Measurements from ENCODE around the gene BCKDK. TPM values are rescaled to one million over a fixed set of nuclear protein-coding genes. Genes with fewer than 3 reads are reported as not detected.

Gene BCKDK
- total and polyA plus RNA-seq, 12 donors, result 27.0 to 181 (median 80.1) TPM

DNA sequence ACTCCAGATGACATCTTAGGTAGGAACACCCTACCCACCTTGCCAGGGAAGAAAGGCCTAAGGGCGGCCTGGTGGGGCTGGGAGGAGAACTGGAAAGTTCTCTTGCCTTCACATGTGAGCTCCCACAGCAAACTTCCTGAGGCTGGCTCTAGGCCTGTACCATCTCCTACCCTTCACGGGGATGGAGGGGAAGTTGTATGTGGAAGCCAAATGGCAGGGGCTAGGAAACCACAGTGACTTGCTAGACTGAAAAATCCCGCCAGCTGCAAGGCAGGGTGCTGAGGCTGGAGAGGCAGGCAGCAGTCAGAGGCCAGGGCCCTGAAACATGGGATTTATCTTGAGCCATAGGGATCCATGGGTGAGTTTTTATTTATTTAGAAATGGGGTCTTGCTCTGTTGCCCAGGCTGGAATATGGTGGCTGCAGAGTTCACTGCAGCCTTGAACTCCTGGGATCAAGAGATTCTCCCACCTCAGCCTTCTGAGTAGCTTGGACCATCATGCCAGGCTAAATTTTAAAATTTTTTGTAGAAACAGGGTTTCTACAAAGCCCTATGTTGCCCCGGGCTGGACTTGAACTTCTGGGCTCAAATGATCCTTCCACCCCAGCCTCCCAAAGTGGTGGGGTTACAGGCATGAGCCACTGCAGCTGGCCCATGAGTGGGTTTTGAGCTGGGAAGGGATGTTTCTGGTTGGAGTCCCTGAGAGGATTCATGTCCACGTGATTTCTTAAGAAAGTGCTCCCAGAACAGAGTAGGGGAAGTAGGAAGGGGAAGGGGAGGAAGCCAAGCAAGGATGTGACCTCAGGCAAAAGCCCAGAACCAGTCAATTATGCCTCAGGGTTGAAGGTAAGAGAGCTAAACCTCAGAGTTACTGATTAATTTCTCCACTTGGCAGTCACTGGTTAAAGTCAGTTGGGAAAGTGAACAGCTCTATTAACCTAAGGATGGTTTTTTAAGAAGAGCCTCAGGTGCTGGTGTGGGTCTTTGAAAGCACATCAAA lies 5.2 kb downstream of the BCKDK start:
- Histone ChIP-seq H3K4me3 (no peak overlapping the region), H3K9me3 (replicated peaks in 1 of 3) (no peaks in the 10 kb centered on the region), H3K4me1 (replicated peaks in 1 of 2) (peaks cover 38% of the 10 kb centered on the region in 2 donors), H3K36me3 (replicated peaks in 1 of 2) (peaks cover 0 to 38% of the 10 kb centered on the region in 2 donors), H3K27me3 (no peaks in the 10 kb centered on the region), H3K27ac (peak overlapping the region; percentile 57 to 86 (median 81))
- peak in 3 of 7 donors; percentile 40 to 51 (median 49) for DNase-seq
- intact Hi-C loops (cut with DNase I), result no loop called here
- TF ChIP-seq, protein P1, sequence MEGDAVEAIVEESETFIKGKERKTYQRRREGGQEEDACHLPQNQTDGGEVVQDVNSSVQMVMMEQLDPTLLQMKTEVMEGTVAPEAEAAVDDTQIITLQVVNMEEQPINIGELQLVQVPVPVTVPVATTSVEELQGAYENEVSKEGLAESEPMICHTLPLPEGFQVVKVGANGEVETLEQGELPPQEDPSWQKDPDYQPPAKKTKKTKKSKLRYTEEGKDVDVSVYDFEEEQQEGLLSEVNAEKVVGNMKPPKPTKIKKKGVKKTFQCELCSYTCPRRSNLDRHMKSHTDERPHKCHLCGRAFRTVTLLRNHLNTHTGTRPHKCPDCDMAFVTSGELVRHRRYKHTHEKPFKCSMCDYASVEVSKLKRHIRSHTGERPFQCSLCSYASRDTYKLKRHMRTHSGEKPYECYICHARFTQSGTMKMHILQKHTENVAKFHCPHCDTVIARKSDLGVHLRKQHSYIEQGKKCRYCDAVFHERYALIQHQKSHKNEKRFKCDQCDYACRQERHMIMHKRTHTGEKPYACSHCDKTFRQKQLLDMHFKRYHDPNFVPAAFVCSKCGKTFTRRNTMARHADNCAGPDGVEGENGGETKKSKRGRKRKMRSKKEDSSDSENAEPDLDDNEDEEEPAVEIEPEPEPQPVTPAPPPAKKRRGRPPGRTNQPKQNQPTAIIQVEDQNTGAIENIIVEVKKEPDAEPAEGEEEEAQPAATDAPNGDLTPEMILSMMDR (IDR thresholded peaks at IDR 0.05), result no peak
- TF ChIP-seq POLR2A (IDR thresholded peaks at IDR 0.05), result no peak
- WGBS, 4 donors, result 59 to 67% (median 63%) methylated on average over 5 of the region's 5 CpGs

DNA sequence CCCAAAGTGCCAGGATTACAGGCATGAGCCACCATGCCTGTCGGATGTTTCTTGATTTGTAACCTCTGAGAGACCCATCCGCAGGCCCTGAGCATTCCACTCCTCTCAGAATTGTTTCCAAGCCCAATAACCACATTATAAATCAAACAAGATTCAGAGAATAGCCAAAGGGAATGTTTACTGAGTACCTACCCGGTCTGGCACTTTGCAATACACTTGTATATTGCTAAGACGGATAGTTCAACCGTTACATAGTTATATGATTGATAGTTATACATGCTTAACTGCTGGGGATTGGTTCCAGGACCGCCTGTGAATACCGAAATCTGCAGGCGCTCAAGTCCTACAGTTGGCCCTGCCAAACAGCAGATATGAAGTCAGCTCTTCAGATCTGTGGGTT lies 6.3 kb downstream of the BCKDK start:
- TF ChIP-seq, protein P1 (IDR thresholded peaks at IDR 0.05), result no peak
- TF ChIP-seq POLR2A (IDR thresholded peaks at IDR 0.05), result no peak
- Histone ChIP-seq H3K36me3 (replicated peaks in 1 of 2) (peaks cover 0 to 35% of the 10 kb centered on the region in 2 donors), H3K4me1 (replicated peaks in 1 of 2) (peaks cover 38 to 40% of the 10 kb centered on the region in 2 donors), H3K4me3 (no peak overlapping the region), H3K9me3 (replicated peaks in 1 of 3) (no peaks in the 10 kb centered on the region), H3K27me3 (no peaks in the 10 kb centered on the region), H3K27ac (peak overlapping the region in 3 of 5 donors; percentile 69 to 86 (median 83))
- WGBS, 4 donors, result 81 to 89% (median 85%) methylated on average over 8 of the region's 8 CpGs
- intact Hi-C loops (cut with DNase I), result no loop called here
- no peak for DNase-seq

DNA sequence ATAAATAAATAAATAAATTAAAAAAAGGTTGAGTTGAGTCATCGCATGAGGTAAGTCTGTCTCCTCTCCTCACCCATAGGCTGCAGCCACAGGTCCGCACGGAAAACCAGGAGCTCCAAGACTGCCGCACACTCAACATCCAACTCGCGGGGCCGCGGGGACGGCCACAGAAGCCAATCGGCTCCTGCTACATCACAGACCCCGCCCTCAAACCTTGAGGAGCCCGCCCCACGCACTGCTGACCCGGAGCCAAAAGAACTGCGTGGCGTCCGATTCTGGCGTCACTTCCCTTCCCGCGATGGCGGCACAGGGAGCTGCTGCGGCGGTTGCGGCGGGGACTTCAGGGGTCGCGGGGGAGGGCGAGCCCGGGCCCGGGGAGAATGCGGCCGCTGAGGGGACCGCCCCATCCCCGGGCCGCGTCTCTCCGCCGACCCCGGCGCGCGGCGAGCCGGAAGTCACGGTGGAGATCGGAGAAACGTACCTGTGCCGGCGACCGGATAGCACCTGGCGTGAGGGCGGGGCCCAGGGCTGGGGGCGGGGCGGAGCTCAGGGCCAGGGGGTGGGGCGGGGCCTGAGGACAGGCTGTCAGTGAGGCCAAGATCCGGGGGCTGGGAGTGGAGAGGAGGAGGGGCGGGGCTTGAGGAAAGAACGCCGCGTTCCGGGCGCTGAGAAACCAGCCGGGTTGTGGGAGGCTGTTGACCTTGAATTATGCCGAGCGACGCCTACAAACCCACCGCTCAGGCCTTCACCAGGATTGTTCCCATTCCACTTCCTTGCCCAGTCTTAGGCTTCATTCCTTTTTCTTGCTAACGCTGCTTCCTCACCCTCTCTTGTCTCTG lies 9.4 kb downstream of the BCKDK start, which contains the start of gene KAT8:
Gene KAT8 (plus strand): TSS at position 281 of the 839 bp plus-strand sequence. CDS start 18 bp downstream, at position 299.
- intact Hi-C loops (cut with DNase I), result no loop called here
- Histone ChIP-seq H3K9me3 (replicated peaks in 1 of 3) (no peaks in the 10 kb centered on the region), H3K36me3 (replicated peaks in 1 of 2) (peaks cover 0 to 32% of the 10 kb centered on the region in 2 donors), H3K27me3 (no peaks in the 10 kb centered on the region), H3K4me3 (peak within 1 kb of the TSS in 3 of 4 donors; percentile 16 to 99 (median 84)), H3K4me1 (replicated peaks in 1 of 2) (peaks cover 28 to 34% of the 10 kb centered on the region in 2 donors), H3K27ac (peak within 1 kb of the TSS; percentile 92 to 100 (median 99))
- 0% methylated on average over 21 to 65 of the region's 68 CpGs for WGBS, 4 donors
- peak; percentile 96 to 97 for TF ChIP-seq POLR2A (IDR thresholded peaks at IDR 0.05)
- TF ChIP-seq, protein P1 (IDR thresholded peaks at IDR 0.05), result peak in 1 of 6 experiments; percentile 6
- DNase-seq, result peak; percentile 98 to 100 (median 99)
